Measurements from ENCODE around the gene EEFSEC. TPM values are rescaled to one million over a fixed set of nuclear protein-coding genes. Genes with fewer than 3 reads are reported as not detected.

The EEFSEC gene
- total RNA-seq, 1 experiment from 2014 or later: 15.4 TPM

- Histone ChIP-seq H3K27ac (ENCODE audit: low read length) (peak overlapping the region; percentile 39; the same call in 1 of the 2 replicates), H3K27me3 (ENCODE audit: control insufficient read depth, insufficient read depth, low read length) (no peaks in the 10 kb centered on the region), H3K9me3 (ENCODE audit: control insufficient read depth, insufficient read depth, low read depth, low read length) (no peaks in the 10 kb centered on the region), H3K4me3 (ENCODE audit: low read depth in 2 of 2, low read length in 2 of 2) (no peak overlapping the region), H3K4me1 (ENCODE audit: control insufficient read depth, insufficient read depth, low read length) (peaks cover 56% of the 10 kb centered on the region), H3K36me3 (ENCODE audit: control insufficient read depth, insufficient read depth, low read length) (no peaks in the 10 kb centered on the region)
- intact Hi-C loops (cut with micrococcal nuclease; ENCODE audit: unreplicated experiment) (no loop called here), in situ Hi-C loops (cut with HindIII; ENCODE audit: low pct_unique_long_range_greater_than_20kb, low sequenced_read_pairs) (no loop called here)
- ATAC-seq (no peak), DNase-seq (ENCODE audit: low read depth, low spot score) (no peak)
- BruUV-seq (replicated peaks): no TSS peak
- ChIA-PET CTCF (interaction anchor here (1.1 kb wide), 1 partner anchor 12 kb away, joined by 4 read pairs; no protein-coding TSS in a partner anchor), POLR2A (no interaction called here)
- TF ChIP-seq TCF7L2 (IDR thresholded peaks at IDR 0.05; ENCODE audit: low read depth, low read length): no peak
- no peak for TF ChIP-seq SIN3A (IDR thresholded peaks at IDR 0.05; ENCODE audit: borderline replicate concordance, insufficient read depth, low read depth, low read length)
- no peak for TF ChIP-seq CTCF (IDR thresholded peaks at IDR 0.05)
Measured at GRCh38 chr3:128420289-128420688, 267.0 kb downstream of the EEFSEC start.

GRCh38 chr3:128420720-128421438, 267.6 kb downstream of the EEFSEC start:
- in situ Hi-C loops (cut with HindIII; ENCODE audit: low pct_unique_long_range_greater_than_20kb, low sequenced_read_pairs) (no loop called here), intact Hi-C loops (cut with micrococcal nuclease; ENCODE audit: unreplicated experiment) (no loop called here)
- ChIA-PET CTCF (interaction anchor here (1.1 kb wide), 1 partner anchor 12 kb away, joined by 4 read pairs; no protein-coding TSS in a partner anchor), POLR2A (no interaction called here)
- H3K27ac ChIP-seq (ENCODE audit: low read length): peak overlapping the region; percentile 39
- no peaks in the 10 kb centered on the region for H3K27me3 ChIP-seq (ENCODE audit: control insufficient read depth, insufficient read depth, low read length)
- H3K36me3 ChIP-seq (ENCODE audit: control insufficient read depth, insufficient read depth, low read length): no peaks in the 10 kb centered on the region
- no peak overlapping the region for H3K4me3 ChIP-seq (ENCODE audit: low read depth in 2 of 2, low read length in 2 of 2)
- peaks cover 61% of the 10 kb centered on the region for H3K4me1 ChIP-seq (ENCODE audit: control insufficient read depth, insufficient read depth, low read length)
- BruUV-seq (replicated peaks): no TSS peak
- no peak for DNase-seq (ENCODE audit: low read depth, low spot score)
- no peaks in the 10 kb centered on the region for H3K9me3 ChIP-seq (ENCODE audit: control insufficient read depth, insufficient read depth, low read depth, low read length)
- no peak for ATAC-seq
- TF ChIP-seq SIN3A (IDR thresholded peaks at IDR 0.05; ENCODE audit: borderline replicate concordance, insufficient read depth, low read depth, low read length): no peak
- no peak for TF ChIP-seq REST (IDR thresholded peaks at IDR 0.05; ENCODE audit: insufficient read depth in 1 of 2, low read depth in 2 of 2, low read length in 1 of 2)
- TF ChIP-seq CTCF (IDR thresholded peaks at IDR 0.05): no peak
- no peak for TF ChIP-seq POLR2AphosphoS5 (IDR thresholded peaks at IDR 0.05; ENCODE audit: low read depth, low read length)
- TF ChIP-seq TCF7L2 (IDR thresholded peaks at IDR 0.05; ENCODE audit: low read depth, low read length): no peak

Data from Panc1 (cell line).